SK-N-MC (cell line): ENCODE results near the gene KRT80.

Experiments
- EZH2 ChIP-seq: fragments of 200-600 bp; sonication (generic); IDR thresholded peaks from one replicate; pipeline ENCODE4 v1.6.1; 2017; ENCODE audit warnings: antibody characterized with exemption
- POLR2AphosphoS5 ChIP-seq: IDR thresholded peaks from 2 replicates; pipeline ENCODE4 v1.6.1; 2012; ENCODE audit warnings: mild to moderate bottlenecking, low read depth, low read length, borderline replicate concordance

GRCh38 chr12:52166672-52167071 is 25.1 kb downstream of the KRT80 start:
- TF ChIP-seq EZH2 = no peak
- no peak for TF ChIP-seq POLR2AphosphoS5
